Activated CD8-positive, alpha-beta memory T cell treated with anti-CD3 and anti-CD28 coated beads, Interleukin-2, amount 50 U/mL, for 48 hours (primary cell): Measurements from ENCODE around the gene SGF29.
A peak's percentile ranks its signal among the peaks of the same experiment; 100 is the strongest.
"Not testable (repeated sequence)": the region's sequence is repeated elsewhere in the genome, so short reads cannot be mapped to it uniquely, and the experiment has no call there.

ENCODE experiments used
- DNase-seq: peaks from one replicate; pipeline ENCODE4 v3.0.0-alpha.2; 2020

Gene SGF29

GRCh38 chr16:28553776-28554633 lies at the start of gene SGF29:
Gene SGF29, plus strand, starts transcription at chr16:28553920. Its CDS starts 27,150 bp downstream, at chr16:28581070.
- DNase-seq: peak; percentile 94

- no peak for DNase-seq
Measured at GRCh38 chr16:28504707-28505404, 48.9 kb upstream of the SGF29 start.

GRCh38 chr16:28505489-28506137 lies 48.1 kb upstream of the SGF29 start:
- DNase-seq: no peak

GRCh38 chr16:28511031-28511430 lies 42.7 kb upstream of the SGF29 start:
- DNase-seq: no peak

- no peak for DNase-seq
Measured at GRCh38 chr16:28511801-28512789, 41.6 kb upstream of the SGF29 start.

GRCh38 chr16:28513484-28514181 lies 40.1 kb upstream of the SGF29 start:
- no peak for DNase-seq

GRCh38 chr16:28514246-28514645 lies 39.5 kb upstream of the SGF29 start:
- no peak for DNase-seq

GRCh38 chr16:28520672-28521071 lies 33.0 kb upstream of the SGF29 start:
- DNase-seq: no peak

- no peak for DNase-seq
Measured at GRCh38 chr16:28521436-28521835, 32.3 kb upstream of the SGF29 start.

GRCh38 chr16:28522792-28523191 lies 30.9 kb upstream of the SGF29 start:
- DNase-seq: no peak

- no peak for DNase-seq
Measured at GRCh38 chr16:28524681-28525171, 29.0 kb upstream of the SGF29 start.

GRCh38 chr16:28526201-28527099 lies 27.3 kb upstream of the SGF29 start:
- no peak for DNase-seq

- not testable (repeated sequence) for DNase-seq
Measured at GRCh38 chr16:28527100-28527785, 26.5 kb upstream of the SGF29 start.

GRCh38 chr16:28527985-28528384 lies 25.7 kb upstream of the SGF29 start:
- DNase-seq: no peak

GRCh38 chr16:28528463-28528867 lies 25.3 kb upstream of the SGF29 start:
- no peak for DNase-seq

- no peak for DNase-seq
Measured at GRCh38 chr16:28529124-28529523, 24.6 kb upstream of the SGF29 start.

- no peak for DNase-seq
Measured at GRCh38 chr16:28531777-28532744, 21.7 kb upstream of the SGF29 start.

- no peak for DNase-seq
Measured at GRCh38 chr16:28532940-28533647, 20.6 kb upstream of the SGF29 start.
